Stomach (tissue), 4 donors: ENCODE measurements around the gene OR51G1.

ENCODE experiments used
- POLR2A ChIP-seq, 4 donors: fragments of 450-650 bp; IDR thresholded peaks; one replicate each; pipeline ENCODE4 v1.6.1; 2016; ENCODE audit warnings: antibody characterized with exemption in 4 of 4, control low read depth in 2 of 4, mild to moderate bottlenecking in 1 of 4, moderate library complexity in 1 of 4
- POLR2AphosphoS5 ChIP-seq, 3 donors: sonication (generic); formaldehyde crosslinking; IDR thresholded peaks; one replicate each; pipeline ENCODE4 v1.6.1; 2016; ENCODE audit warnings: antibody characterized with exemption in 3 of 3
- TF ChIP-seq, protein P1 (sequence below), 7 experiments: fragments of 450-650 bp in 4 of 7; fragments of 200-600 bp in 3 of 7; sonication (generic) in 3 of 7; IDR thresholded peaks; one replicate each; pipeline ENCODE4 v1.5.1; 2016 to 2019; ENCODE audit warnings: antibody characterized with exemption in 7 of 7, control low read depth in 2 of 7, mild to moderate bottlenecking in 1 of 7

DNA sequence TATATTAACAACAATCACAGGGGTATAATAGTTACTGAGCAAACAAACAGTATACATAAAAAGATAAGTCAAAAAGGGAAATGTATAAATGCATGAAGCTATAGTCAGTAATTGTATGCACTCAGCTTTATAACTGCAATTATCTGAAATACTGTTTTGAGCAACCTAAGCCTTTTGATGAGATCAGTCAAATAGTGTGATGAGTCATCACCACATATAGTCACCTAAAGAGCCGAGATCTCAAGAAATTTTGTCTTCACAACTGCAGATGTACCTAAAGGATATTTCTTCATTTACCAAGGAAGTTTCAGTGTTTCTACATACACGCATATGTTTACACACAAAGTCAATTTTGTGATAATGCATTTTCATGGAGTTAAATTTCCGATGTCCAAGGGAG, 36.7 kb upstream of the OR51G1 start:
- TF ChIP-seq POLR2A (IDR thresholded peaks at IDR 0.05) (no peak), POLR2AphosphoS5 (IDR thresholded peaks at IDR 0.05) (no peak)
- TF ChIP-seq, protein P1, sequence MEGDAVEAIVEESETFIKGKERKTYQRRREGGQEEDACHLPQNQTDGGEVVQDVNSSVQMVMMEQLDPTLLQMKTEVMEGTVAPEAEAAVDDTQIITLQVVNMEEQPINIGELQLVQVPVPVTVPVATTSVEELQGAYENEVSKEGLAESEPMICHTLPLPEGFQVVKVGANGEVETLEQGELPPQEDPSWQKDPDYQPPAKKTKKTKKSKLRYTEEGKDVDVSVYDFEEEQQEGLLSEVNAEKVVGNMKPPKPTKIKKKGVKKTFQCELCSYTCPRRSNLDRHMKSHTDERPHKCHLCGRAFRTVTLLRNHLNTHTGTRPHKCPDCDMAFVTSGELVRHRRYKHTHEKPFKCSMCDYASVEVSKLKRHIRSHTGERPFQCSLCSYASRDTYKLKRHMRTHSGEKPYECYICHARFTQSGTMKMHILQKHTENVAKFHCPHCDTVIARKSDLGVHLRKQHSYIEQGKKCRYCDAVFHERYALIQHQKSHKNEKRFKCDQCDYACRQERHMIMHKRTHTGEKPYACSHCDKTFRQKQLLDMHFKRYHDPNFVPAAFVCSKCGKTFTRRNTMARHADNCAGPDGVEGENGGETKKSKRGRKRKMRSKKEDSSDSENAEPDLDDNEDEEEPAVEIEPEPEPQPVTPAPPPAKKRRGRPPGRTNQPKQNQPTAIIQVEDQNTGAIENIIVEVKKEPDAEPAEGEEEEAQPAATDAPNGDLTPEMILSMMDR (IDR thresholded peaks at IDR 0.05) = no peak
